ENCODE data around the gene JCAD. TPM values are rescaled to one million over a fixed set of nuclear protein-coding genes. Genes with fewer than 3 reads are reported as not detected.

The JCAD gene
- total RNA-seq, 2 donors from 2014 or later: 94.8 to 113 TPM

DNA sequence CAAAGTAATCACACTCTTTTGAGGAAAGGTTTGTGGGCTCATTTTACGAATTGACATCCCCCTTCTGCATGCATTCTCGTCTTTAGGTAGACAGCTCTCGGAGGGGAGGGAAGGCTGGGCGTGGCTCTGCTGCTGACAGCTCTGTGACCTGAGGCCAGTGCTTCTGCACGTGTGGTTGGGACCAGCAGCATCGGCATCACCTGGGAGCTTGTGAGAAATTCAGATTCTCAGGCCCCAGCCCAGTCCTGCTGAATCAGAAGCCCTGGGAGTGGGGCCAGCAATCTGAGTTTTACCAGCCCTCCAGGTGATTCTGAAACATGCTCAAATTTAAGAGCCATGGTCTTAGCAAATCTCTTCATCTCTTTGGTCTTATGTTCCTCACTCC lies 89.4 kb downstream of the JCAD start:
- no peak for DNase-seq (ENCODE audit: low spot score)
- intact Hi-C loops (cut with DNase I): no loop called here

DNA sequence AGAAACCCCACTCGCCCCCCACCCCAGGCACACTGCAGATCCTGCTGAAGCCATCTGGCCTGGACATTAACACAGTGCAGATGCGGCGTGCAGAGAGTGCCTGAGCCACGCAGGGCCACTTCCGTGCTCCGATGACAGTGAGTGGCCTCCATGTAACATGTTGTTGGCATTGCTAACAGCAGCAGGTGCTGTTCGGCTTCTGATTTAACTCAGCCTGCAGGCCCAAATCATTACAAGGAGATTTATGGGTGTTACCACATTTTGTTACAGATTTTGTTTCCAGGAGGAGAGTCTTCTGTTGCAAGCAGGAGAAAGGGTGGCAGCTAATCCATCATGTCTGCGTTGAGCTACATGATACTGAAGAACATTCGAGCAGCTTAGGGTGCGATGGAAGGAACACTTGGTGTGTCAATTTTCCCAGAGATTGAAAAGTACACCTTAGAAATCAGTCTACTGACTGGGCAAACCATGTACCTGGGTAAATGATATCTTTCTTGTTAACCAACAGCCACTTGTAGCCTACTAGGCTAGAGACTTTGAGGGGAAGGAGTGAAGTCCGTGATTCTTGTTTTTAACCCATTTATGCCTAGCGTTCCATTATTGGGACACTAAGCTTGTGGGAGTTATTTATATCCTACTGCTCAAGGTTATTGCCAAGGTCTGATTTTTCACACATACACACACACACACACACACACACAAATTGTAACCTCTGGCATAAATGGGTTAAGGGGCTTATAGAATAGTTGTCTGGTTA lies 90.0 kb downstream of the JCAD start:
- no peak for DNase-seq (ENCODE audit: low spot score)

DNA sequence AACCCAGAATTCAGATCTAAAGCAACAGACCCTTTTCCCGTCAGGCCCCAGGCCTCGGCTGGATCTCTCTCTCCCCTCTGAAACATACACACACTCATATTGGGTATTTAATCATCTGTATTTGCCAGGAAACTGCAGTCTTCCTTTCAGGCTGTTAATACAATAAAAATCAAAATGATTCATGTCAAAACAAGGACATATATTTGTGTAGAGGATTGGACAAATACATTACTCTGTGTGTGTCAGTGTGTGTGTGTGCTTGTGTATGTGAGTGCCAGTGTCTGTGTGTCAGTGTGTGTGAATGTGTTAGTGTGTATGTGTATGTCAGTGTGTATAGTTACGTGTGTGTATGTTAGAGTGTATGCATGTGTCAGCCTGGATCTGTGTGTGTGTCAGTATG lies 90.8 kb downstream of the JCAD start:
- intact Hi-C loops (cut with DNase I): no loop called here
- no peak for DNase-seq (ENCODE audit: low spot score)

More for the DNA sequence above, 90.0 kb downstream of the JCAD start:
- intact Hi-C loops (cut with DNase I): no loop called here

DNA sequence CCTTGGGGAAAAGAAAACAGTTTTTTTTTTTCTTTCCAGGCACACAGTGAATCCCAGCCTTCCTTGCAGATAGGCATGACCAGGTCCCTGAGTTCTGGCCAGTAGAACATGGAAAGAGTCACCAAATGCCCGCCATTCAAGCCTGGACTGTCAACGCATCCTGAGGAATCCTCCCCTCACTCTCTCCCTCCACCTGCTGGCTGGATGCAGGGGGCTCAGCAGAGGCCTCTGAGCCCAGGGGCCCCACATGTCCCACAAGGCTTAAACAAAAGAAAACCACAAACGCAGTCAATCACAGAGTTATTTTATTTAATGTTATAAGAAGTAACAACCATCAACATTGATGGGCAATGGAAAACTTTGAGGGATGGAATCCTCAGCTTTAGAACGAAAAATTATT lies 93.1 kb downstream of the JCAD start:
- intact Hi-C loops (cut with DNase I): no loop called here
- DNase-seq (ENCODE audit: low spot score): peak; percentile 32

Data from posterior vena cava (tissue), 2 donors.